A673 (cell line): ENCODE measurements around the gene GABRR1. TPM values are rescaled to one million over a fixed set of nuclear protein-coding genes. Genes with fewer than 3 reads are reported as not detected.

Experiments used
- Bru-seq: library from RNA; stranded (reverse); fragments of 400-500 nt; gene quantifications from one replicate; lab custom pipeline; 2021; lab: Mats Ljungman, UMichigan
- BruChase-seq, 2 experiments: library from RNA; stranded (reverse); fragments of 400-500 nt; gene quantifications; one replicate each; lab custom pipeline; 2021; lab: Mats Ljungman, UMichigan
- BruUV-seq: library from RNA; stranded (reverse); fragments of 400-500 nt; replicated peaks from 2 replicates; lab custom pipeline; 2021; lab: Mats Ljungman, UMichigan
- CTCF ChIA-PET: fragments of 300-600 bp; sonication (Branson Sonifier 250); formaldehyde crosslinking; loops from one replicate; lab custom pipeline; 2022; ENCODE audit warnings: antibody characterized with exemption; lab: Charles Lee
- POLR2A ChIA-PET: fragments of 300-600 bp; sonication (Branson Sonifier 250); formaldehyde crosslinking; loops from one replicate; lab custom pipeline; 2022; ENCODE audit warnings: antibody characterized with exemption; ENCODE audit not compliant: low non-redundant PET; lab: Charles Lee
- DNase-seq: peaks from one replicate; pipeline ENCODE4 v3.0.0-alpha.2; 2015; ENCODE audit warnings: low spot score
- H3K27ac ChIP-seq: fragments of 200-600 bp; sonication (generic); 2 replicates; pipeline ENCODE4 v1.5.1; 2016; ENCODE audit warnings: mixed run types, low read depth, mild to moderate bottlenecking, mixed read lengths, antibody characterized with exemption, low read length; ENCODE audit not compliant: poor library complexity, severe bottlenecking
- H3K27me3 ChIP-seq: fragments of 200-600 bp; sonication (generic); replicated peaks from 2 replicates; pipeline ENCODE4 v1.6.1; 2017; ENCODE audit warnings: mixed run types, low read depth, mild to moderate bottlenecking, mixed read lengths, antibody characterized with exemption, low read length; ENCODE audit not compliant: insufficient read depth, poor library complexity
- H3K36me3 ChIP-seq: fragments of 200-600 bp; sonication (generic); 2 replicates; pipeline ENCODE4 v1.6.1; 2016; ENCODE audit warnings: mixed run types, mild to moderate bottlenecking, mixed read lengths, antibody characterized with exemption, low read length; ENCODE audit not compliant: insufficient read depth, poor library complexity, severe bottlenecking
- H3K4me1 ChIP-seq: fragments of 200-600 bp; sonication (generic); 2 replicates; pipeline ENCODE4 v1.6.1; 2017; ENCODE audit warnings: mixed run types, mild to moderate bottlenecking, mixed read lengths, antibody characterized with exemption, low read length; ENCODE audit not compliant: insufficient read depth, poor library complexity, severe bottlenecking
- H3K4me3 ChIP-seq: fragments of 200-600 bp; sonication (generic); 2 replicates; pipeline ENCODE4 v1.5.1; 2016; ENCODE audit warnings: low read depth, mixed run types, mild to moderate bottlenecking, mixed read lengths, low read length; ENCODE audit not compliant: poor library complexity, severe bottlenecking
- H3K9me3 ChIP-seq: fragments of 200-600 bp; sonication (generic); 2 replicates; pipeline ENCODE4 v1.6.1; 2016; ENCODE audit warnings: mixed run types, low read depth, mild to moderate bottlenecking, mixed read lengths, antibody characterized with exemption, low read length; ENCODE audit not compliant: poor library complexity, severe bottlenecking
- CTCF ChIP-seq: fragments of 300-800, 200-600 bp; sonication (generic); conservative IDR thresholded peaks from 2 replicates; pipeline ENCODE4 v1.5.1; 2017; ENCODE audit warnings: low read depth, mild to moderate bottlenecking, antibody characterized with exemption, low read length, moderate library complexity, mixed read lengths
- EZH2 ChIP-seq: fragments of 200-600 bp; sonication (generic); IDR thresholded peaks from 2 replicates; pipeline ENCODE4 v1.6.1; 2017; ENCODE audit warnings: borderline replicate concordance, low read depth, mild to moderate bottlenecking, mixed read lengths, antibody characterized with exemption, low read length; ENCODE audit not compliant: poor library complexity, severe bottlenecking
- intact Hi-C: fragments of 100-400 bp; cut with micrococcal nuclease; formaldehyde crosslinking; loops from one replicate; pipeline ENCODE4 v1.10.0; 2022; ENCODE audit not compliant: unreplicated experiment
- long read RNA-seq: library from polyadenylated mRNA; stranded (forward); transcript quantifications from one replicate; pipeline ENCODE4 v2.0.0, GENCODE V29; 2022
- total RNA-seq: library from RNA; stranded (reverse); gene quantifications from 2 replicates; pipeline ENCODE4 v1.2.3, GENCODE V29; 2021

Gene GABRR1
- total RNA-seq = 0.37 and 0.67 TPM in 2 replicates
- Bru-seq, nascent RNA = percentile 10 among the genes with signal in this experiment
- percentile 9 among the genes with signal in this experiment for BruChase-seq, experiment 1, labeled RNA remaining after a 2-hour chase
- BruChase-seq, experiment 2, labeled RNA remaining after a 6-hour chase = percentile 12 among the genes with signal in this experiment
- long read RNA-seq, partial matches to known transcripts = 0 of 1 reads
- long read RNA-seq, other reads (novel, unspliced or antisense) = 1 of 1 reads

- DNase-seq = no peak
- Histone ChIP-seq H3K4me3 (no peak within 1 kb of the TSS), H3K36me3 (no peaks in the 10 kb centered on the region), H3K9me3 (no peaks in the 10 kb centered on the region), H3K27ac (no peak within 1 kb of the TSS), H3K27me3 (no peaks in the 10 kb centered on the region), H3K4me1 (no peaks in the 10 kb centered on the region)
- BruUV-seq = no TSS peak
- intact Hi-C loops = no loop called here
- ChIA-PET POLR2A (no interaction called here), CTCF (no interaction called here)
- TF ChIP-seq CTCF = no peak
- no peak for TF ChIP-seq EZH2
Observed at GRCh38 chr6:89217299-89217910, at the start of gene GABRR1. Gene GABRR1 (minus strand): TSS chr6:89217358. CDS start chr6:89217322, 36 bp downstream.

- ChIA-PET CTCF (no interaction called here), POLR2A (no interaction called here)
- Histone ChIP-seq H3K4me3 (no peak overlapping the region), H3K9me3 (no peaks in the 10 kb centered on the region), H3K27ac (no peak overlapping the region), H3K4me1 (no peaks in the 10 kb centered on the region), H3K27me3 (no peaks in the 10 kb centered on the region), H3K36me3 (no peaks in the 10 kb centered on the region)
- DNase-seq = no peak
- intact Hi-C loops = no loop called here
- no peak for TF ChIP-seq EZH2
- no peak for TF ChIP-seq CTCF
- BruUV-seq = no TSS peak
Observed at GRCh38 chr6:89264296-89264695, 47.1 kb upstream of the GABRR1 start.

- Histone ChIP-seq H3K4me3 (no peak overlapping the region), H3K27me3 (no peaks in the 10 kb centered on the region), H3K27ac (no peak overlapping the region), H3K36me3 (no peaks in the 10 kb centered on the region), H3K4me1 (no peaks in the 10 kb centered on the region), H3K9me3 (no peaks in the 10 kb centered on the region)
- intact Hi-C loops = no loop called here
- TF ChIP-seq EZH2 (no peak), CTCF (no peak)
- no TSS peak for BruUV-seq
- DNase-seq = peak; percentile 31
- ChIA-PET CTCF (no interaction called here), POLR2A (no interaction called here)
Observed at GRCh38 chr6:89260832-89261231, 43.7 kb upstream of the GABRR1 start.
